ENCODE measurements around the gene TAL1. TPM values are rescaled to one million over a fixed set of nuclear protein-coding genes. Genes with fewer than 3 reads are reported as not detected.

The TAL1 gene
- total RNA-seq, 4 donors from 2014 or later = 1.2 to 7.4 (median 2.9) TPM

DNA sequence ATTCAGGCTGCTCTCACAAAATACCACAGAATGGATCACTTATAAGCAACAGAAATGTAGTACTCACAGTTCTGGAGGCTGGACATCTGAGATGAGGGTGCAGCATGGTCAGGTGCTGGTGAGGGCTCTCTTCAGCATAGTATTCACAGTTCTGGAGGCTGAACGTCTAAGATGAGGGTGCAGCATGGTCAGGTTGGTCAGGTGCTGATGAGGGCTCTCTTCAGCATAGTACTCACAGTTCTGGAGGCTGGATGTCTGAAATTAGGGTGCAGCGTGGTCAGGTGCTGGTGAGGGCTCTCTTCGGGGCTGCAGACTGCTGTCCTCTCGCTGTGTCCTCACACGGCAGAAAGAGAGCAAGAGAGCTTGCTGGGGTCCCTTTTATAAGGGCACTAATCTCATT lies 59.2 kb downstream of the TAL1 start:
- Histone ChIP-seq H3K27ac (no peak overlapping the region), H3K9me3 (no peaks in the 10 kb centered on the region), H3K4me3 (no peak overlapping the region), H3K4me1 (no peaks in the 10 kb centered on the region), H3K36me3 (no peaks in the 10 kb centered on the region), H3K27me3 (no peaks in the 10 kb centered on the region)
- TF ChIP-seq CTCF (IDR thresholded peaks at IDR 0.05) (no peak), POLR2A (IDR thresholded peaks at IDR 0.05) (no peak)
- DNase-seq = no peak

Other genes starting within 250 kb of the TAL1 start
- gene CYP4X1, start 208.6 kb downstream of the TAL1 start, total RNA-seq = 10 to 100 TPM in 1 of 4 donors, 1 to 10 TPM in 2, not detected in 1; 2.1 to 21.5 (median 4.8) TPM
- 1 to 10 TPM in 1 of 4 donors, under 1 TPM in 1, not detected in 2; 0.94 to 3.3 TPM for gene CYP4Z1, start 165.0 kb downstream of the TAL1 start, total RNA-seq
- gene CYP4A22, start 94.8 kb downstream of the TAL1 start, total RNA-seq = under 1 TPM in 2 of 4 donors, not detected in 2; 0.47 to 0.88 TPM
- 100 to 1,000 TPM in 2 of 4 donors, 10 to 100 TPM in 1, 1 to 10 TPM in 1; 5.8 to 224 (median 104) TPM for gene PDZK1IP1, start 42.2 kb downstream of the TAL1 start, total RNA-seq
- 10 to 100 TPM in 1 of 4 donors, 1 to 10 TPM in 3; 4.5 to 14.0 (median 6.7) TPM for gene STIL, start 81.9 kb upstream of the TAL1 start, total RNA-seq
- gene CMPK1, start 101.6 kb upstream of the TAL1 start, total RNA-seq = 100 to 1,000 TPM in 3 of 4 donors, 10 to 100 TPM in 1; 80.0 to 204 (median 111) TPM
- not detected for gene FOXE3, start 184.1 kb upstream of the TAL1 start, total RNA-seq
- gene FOXD2, start 205.8 kb upstream of the TAL1 start, total RNA-seq = 1 to 10 TPM in 3 of 4 donors, not detected in 1; 1.1 to 1.5 (median 1.3) TPM